GM19240 (cell line): ENCODE data around the gene ZDHHC22.
"Not testable (repeated sequence)": the region's sequence is repeated elsewhere in the genome, so short reads cannot be mapped to it uniquely, and the experiment has no call there.

ENCODE experiments used
- DNase-seq: peaks from one replicate; pipeline ENCODE4 v3.0.0; 2011; ENCODE audit warnings: low spot score; ENCODE audit not compliant: insufficient read length

The ZDHHC22 gene

GRCh38 chr14:77141214-77142004, at the start of gene ZDHHC22:
Gene ZDHHC22 (minus strand): TSS chr14:77141791. CDS start chr14:77139738, 2,053 bp downstream.
- no peak for DNase-seq

GRCh38 chr14:77190977-77191376, 49.4 kb upstream of the ZDHHC22 start:
- no peak for DNase-seq

GRCh38 chr14:77189479-77189878, 47.9 kb upstream of the ZDHHC22 start:
- DNase-seq, result no peak

- no peak for DNase-seq
Measured at GRCh38 chr14:77187649-77188012, 46.0 kb upstream of the ZDHHC22 start.

GRCh38 chr14:77186911-77187648, 45.5 kb upstream of the ZDHHC22 start:
- DNase-seq, result no peak

GRCh38 chr14:77185093-77185465, 43.5 kb upstream of the ZDHHC22 start:
- DNase-seq, result no peak

GRCh38 chr14:77184396-77185092, 43.0 kb upstream of the ZDHHC22 start:
- DNase-seq, result no peak

- no peak for DNase-seq
Measured at GRCh38 chr14:77183896-77184295, 42.3 kb upstream of the ZDHHC22 start.

- no peak for DNase-seq
Measured at GRCh38 chr14:77181603-77182437, 40.2 kb upstream of the ZDHHC22 start, which contains the start of gene TMEM63C. Gene TMEM63C (plus strand): TSS chr14:77181798. CDS start chr14:77218814, 37,016 bp downstream.

GRCh38 chr14:77180726-77181602, 39.4 kb upstream of the ZDHHC22 start:
- DNase-seq, result no peak

GRCh38 chr14:77178656-77179055, 37.1 kb upstream of the ZDHHC22 start:
- no peak for DNase-seq

- no peak for DNase-seq
Measured at GRCh38 chr14:77177702-77178101, 36.1 kb upstream of the ZDHHC22 start.

- no peak for DNase-seq
Measured at GRCh38 chr14:77175843-77176242, 34.3 kb upstream of the ZDHHC22 start.

GRCh38 chr14:77173911-77174617, 32.5 kb upstream of the ZDHHC22 start:
- DNase-seq, result not testable (repeated sequence)

- DNase-seq, result no peak
Measured at GRCh38 chr14:77172916-77173315, 31.3 kb upstream of the ZDHHC22 start.

- DNase-seq, result no peak
Measured at GRCh38 chr14:77170045-77170444, 28.5 kb upstream of the ZDHHC22 start.

GRCh38 chr14:77161011-77161410, 19.4 kb upstream of the ZDHHC22 start:
- DNase-seq, result no peak

GRCh38 chr14:77158882-77159255, 17.3 kb upstream of the ZDHHC22 start:
- no peak for DNase-seq

GRCh38 chr14:77158175-77158881, 16.7 kb upstream of the ZDHHC22 start:
- no peak for DNase-seq
